HG03565 (cell line): ENCODE measurements around the gene ANXA8.
"Not testable (repeated sequence)": the region's sequence is repeated elsewhere in the genome, so short reads cannot be mapped to it uniquely, and the experiment has no call there.

ENCODE experiments used
- ATAC-seq: cut with Tn5 transposase; IDR thresholded peaks from one replicate; pipeline ENCODE4 v1.9.1; 2021; ENCODE audit warnings: mild to moderate bottlenecking, moderate library complexity; ENCODE audit not compliant: unreplicated experiment

ANXA8 gene, protein sequence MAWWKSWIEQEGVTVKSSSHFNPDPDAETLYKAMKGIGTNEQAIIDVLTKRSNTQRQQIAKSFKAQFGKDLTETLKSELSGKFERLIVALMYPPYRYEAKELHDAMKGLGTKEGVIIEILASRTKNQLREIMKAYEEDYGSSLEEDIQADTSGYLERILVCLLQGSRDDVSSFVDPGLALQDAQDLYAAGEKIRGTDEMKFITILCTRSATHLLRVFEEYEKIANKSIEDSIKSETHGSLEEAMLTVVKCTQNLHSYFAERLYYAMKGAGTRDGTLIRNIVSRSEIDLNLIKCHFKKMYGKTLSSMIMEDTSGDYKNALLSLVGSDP

DNA sequence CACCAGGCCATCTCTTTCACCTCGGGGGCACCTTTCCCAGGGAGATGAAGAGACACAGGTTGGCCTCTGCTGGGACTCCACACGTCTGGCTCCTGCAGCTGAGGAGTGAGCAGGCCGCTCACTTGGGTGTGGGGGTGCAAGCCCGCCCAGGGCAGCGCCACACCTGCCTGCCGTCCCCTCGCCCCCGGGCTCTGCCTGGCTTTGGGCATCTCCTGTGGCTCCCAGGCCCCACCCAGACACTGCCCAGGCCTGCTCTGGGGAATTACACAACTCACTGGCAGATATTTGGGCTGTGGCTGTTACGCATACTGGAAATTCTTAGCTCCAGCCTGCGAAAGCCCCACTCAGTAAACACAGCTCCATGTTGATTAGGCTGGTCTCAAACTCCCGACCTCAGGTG is at the start of gene ANXA8:
ANXA8 (minus strand) TSS at position 193 of the 400 bp plus-strand sequence; CDS start at position 11, 182 bp downstream.
- not testable (repeated sequence) for ATAC-seq

DNA sequence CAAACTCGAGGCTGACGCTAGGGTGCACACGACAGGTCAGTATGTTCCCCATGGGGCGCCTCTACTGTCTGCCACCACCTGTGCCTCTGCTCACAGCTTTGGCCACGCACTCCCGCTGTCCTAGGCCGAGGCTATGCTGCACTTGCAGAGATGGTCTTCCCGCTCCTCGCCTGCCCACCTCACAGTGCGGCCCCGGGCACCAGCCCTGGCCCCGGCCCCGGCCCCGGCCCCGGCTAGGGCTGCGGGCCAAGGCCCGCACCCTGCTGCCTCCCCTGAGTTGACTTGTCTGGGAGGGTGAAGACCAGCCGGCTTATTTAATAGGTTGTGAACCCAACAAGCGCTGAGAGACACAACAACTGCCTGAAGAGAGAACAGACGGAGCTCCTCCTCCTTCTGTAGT is 39.6 kb upstream of the ANXA8 start, which contains the start of gene AGAP9:
AGAP9 (minus strand) TSS at position 164 of the 400 bp plus-strand sequence; CDS start at position 52, 112 bp downstream.
- not testable (repeated sequence) for ATAC-seq

DNA sequence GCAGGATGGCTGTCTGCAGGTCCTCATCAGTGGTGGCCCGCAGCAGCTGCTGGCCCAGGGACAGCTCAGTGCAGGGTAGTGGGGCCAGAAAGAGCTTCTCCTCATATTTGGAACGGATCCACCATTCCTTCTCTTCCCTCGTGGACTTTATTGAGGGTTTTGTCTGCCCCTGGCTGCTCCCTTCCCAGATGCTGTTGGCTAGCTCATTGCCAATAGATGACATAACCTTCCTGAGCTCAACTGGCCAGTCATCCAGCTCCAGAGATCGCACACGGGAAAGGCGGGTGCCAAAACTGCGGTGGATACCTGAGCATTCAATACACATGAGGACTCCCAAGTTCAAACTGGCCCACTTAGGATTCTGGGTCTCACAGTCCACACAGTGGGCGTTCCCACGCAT is 18.4 kb upstream of the ANXA8 start:
- not testable (repeated sequence) for ATAC-seq

DNA sequence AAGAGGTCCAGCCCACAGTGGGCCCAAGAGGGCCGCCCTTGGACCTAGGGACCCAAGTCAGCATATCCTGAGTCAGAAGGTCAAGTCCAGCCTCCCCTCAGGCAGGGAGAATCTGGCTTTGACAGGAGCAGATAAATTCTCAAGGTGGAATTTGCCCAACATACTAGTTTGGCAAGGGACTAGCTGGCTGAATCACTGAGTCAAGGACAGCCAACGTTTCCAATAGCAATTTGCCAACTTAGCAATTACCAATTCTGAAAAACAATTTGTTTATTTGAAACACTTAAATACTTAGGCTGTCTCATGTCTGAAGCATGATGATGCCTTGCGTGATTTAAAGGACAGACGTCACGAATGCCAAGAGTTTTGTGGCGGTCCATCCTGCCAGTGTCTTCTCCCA is 10.3 kb upstream of the ANXA8 start:
- ATAC-seq: not testable (repeated sequence)

DNA sequence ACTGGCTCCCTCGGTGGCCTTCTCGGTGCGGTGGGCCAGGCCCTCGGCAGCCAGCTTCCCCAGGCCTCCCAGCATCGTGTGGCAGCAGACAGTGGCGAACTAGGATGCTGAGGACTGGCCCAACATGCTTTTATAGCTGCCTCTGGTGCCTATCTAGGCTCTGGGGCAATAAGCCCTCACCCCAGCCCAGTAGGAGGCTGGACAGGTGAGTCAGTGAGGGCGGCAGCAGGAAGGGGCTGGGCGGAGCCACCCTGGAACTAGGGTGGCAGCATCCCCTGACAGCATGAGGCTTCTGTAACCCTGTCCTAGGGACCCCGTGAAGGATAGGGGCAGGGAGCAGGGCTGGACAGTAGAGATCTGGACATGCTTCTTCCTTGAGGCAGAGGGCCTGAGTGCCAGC is 7.7 kb upstream of the ANXA8 start, which contains the start of gene FAM25G:
FAM25G (minus strand) TSS at position 101 of the 400 bp plus-strand sequence; CDS start at position 75, 26 bp downstream.
- not testable (repeated sequence) for ATAC-seq

DNA sequence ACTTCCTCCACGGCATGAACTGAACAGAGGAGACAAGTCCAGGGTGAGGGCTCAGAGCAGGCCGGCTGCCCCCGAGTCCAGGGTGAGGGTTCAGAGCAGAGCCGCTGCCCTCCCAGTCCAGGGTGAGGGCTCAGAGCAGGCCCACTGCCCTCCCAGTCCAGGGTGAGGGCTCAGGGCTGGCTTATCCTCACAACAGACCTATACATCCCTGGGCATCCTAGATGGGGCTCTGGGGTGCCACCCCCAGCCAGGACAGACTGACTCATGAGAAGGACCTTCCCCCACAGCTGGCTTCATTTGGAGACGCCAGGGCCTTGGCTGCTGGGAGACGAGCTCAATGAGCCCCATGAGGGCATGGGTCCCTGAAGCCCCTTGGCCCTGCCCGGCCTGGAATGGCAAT is 5.7 kb upstream of the ANXA8 start:
- ATAC-seq: not testable (repeated sequence)

DNA sequence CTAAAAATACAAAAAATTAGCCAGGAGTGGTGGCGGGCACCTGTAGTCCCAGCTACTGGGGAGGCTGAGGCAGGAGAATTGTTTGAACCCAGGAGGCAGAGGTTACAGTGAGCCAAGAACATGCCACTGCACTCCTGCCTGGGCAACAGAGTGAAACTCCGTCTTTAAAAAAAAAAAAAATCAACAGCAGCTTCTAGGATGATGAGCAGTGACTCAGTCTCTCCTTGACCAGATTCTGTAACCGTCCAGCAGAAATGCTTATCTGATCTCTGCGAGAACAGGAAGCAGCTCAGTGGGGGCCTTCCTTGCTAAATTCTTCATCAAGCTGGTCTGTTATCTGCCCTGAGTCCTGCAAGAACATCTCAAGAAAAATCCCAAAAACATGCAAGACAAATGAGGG is 2.0 kb upstream of the ANXA8 start:
- not testable (repeated sequence) for ATAC-seq

DNA sequence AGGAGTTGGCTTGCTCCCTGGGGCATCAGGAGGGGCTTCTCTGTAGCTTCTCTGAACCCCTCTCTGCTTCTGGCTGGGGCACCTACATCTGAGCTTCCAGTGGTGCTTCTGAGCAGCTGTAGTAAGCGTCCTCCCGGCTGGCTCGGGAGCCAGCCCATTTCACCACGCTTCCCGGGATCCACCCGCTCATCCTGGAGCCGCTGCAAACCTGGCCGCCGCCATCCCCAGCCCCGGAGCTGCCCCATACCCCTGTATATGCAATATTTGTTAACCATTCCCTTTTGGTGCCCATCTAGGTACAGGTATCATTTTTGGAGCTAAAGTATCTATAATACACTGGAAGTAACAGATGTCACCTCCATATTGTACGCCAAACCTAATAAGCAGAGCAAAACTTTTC is 871 bp upstream of the ANXA8 start:
- ATAC-seq: not testable (repeated sequence)

DNA sequence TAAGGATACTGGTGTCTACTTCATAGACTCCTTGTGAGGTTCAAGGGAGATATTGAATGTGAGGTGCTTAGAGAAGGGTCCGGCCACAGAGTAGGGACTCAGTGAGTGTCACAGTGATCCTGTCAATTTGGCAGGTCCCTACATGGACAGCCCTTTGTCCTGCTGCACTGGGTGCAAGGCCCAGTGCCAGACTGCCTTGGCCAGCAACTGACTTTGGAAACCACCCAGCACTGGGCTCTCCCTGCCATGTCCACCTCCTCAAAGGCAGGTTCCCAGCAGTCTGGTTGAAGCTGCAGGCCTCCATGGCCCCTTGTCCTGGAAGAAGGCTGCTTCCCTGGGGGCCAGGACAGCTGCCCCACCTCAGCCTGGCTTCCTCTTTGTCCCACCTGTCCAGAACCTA is 1.5 kb downstream of the ANXA8 start:
- not testable (repeated sequence) for ATAC-seq

DNA sequence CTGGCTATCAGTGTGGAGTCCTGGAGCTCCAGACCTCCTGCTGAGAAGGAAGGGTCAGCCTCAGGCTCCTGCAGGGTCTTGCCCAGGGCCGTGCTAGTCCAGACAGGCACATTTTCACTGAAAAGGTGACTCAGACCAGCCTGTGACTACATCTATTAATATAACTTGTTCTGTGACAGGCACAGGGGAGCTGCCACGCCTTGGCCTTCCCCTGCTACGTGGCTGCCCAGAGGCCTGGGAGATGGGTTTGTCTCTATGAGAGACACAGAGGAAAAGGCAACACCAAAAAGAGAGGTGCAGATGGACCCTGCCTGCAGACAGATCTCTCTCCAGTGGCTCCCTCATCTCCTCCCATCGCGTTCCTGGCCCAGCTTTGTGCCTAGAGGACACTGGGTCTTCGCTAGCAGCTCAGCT is 2.1 kb downstream of the ANXA8 start:
- not testable (repeated sequence) for ATAC-seq

DNA sequence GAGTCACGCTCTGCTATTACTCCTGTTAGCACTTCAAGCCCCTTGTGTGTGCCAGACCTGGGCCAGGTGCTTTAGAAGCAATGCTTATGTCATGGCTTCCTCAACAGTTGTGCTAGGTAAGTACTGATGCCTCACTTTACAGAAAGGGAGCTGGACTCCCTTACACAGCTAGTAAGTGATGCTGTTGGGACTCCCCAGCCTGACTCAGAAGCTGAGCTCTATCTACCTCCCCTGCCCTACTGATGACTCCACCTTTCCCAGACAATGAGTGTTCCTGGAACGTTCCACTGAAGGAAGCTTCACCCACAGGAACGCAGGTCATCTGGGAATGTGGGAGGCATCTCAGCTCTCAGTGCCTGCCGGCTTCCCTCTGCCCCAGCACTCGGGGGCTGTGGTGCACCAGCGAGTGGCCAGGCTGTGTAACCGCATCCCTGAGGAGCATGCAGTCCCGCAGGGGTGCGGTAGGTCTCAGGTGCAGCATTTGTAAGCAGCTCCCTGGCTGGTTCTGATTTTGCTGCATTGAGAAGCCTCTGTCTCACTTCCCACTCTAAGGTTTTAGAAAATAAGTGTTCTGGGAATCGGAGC is 2.6 kb downstream of the ANXA8 start:
- not testable (repeated sequence) for ATAC-seq

DNA sequence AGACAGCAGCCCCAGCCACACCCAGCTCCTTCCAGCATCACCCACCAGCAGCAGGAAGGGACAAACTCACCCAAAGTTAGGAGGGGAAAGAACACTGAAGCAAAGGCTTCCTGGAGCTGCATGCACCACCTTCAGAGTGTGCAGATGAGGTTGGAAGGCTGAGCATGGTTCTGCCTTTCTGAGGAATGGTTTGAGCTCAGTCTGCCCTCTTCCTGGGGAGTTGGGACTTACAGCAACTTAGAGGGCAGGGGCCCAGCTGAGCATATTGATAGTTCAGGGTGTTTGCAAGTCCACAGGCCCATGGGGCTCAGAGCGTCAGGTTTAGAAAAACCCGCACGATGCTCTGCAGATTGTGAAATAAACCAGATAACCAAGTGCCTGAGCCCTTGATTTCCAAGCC is 3.8 kb downstream of the ANXA8 start:
- not testable (repeated sequence) for ATAC-seq

DNA sequence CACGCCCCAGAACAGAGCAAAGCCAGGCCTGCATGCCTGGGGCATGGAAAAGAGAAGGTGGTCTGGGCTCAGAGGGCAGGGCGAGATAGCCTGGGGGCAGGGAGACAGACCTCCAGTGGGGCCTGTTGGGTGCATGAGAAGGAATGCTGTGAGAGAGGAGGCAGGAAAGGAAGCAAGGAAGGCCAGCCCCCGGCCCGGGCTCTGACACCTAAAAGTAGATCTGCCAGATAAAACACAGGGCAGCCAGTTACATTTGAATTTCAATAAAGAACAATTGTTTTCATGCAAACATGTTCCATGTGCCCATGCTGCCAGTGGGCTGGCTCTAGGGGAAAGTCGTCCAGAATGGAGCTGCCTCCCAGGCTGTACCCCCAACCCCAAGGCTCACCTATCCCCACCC is 5.8 kb downstream of the ANXA8 start:
- ATAC-seq: not testable (repeated sequence)

DNA sequence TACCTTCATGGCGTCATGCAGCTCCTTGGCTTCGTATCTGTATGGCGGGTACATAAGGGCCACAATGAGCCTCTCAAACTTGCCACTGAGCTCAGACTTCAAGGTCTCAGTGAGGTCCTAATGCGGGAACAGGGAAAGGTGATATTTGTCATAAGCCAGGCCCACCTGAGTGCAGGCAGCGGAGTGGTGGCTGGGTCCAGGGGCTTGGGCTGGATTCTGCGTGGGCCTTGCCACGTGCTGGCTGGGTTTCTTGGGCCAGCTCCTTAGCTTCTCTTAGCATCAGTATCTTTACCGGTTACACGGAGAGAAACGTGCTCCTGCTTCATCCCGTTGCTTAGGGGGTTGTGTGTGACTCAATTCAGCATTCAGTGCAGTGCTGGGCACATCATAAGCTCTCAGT is 6.8 kb downstream of the ANXA8 start:
- ATAC-seq: not testable (repeated sequence)

DNA sequence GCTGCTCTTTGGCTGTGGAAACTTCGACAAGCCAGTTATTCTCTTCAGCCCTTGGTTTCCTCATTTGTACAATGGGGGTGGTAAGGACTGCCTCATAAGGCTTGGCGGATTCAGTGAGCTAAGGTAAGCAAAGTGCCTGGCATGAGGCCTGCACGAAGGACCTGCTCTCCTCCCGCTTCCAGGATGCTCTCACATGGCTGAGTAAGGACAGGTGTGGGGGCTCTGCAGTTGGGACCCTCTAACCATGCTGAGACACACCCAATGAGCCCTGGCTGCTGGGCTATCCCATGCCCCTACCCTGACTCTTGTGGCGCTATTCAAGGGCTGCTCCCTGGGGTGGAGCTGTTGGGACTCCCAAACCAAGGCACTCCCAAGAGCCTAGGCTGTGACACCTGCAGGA is 8.8 kb downstream of the ANXA8 start:
- ATAC-seq: not testable (repeated sequence)

DNA sequence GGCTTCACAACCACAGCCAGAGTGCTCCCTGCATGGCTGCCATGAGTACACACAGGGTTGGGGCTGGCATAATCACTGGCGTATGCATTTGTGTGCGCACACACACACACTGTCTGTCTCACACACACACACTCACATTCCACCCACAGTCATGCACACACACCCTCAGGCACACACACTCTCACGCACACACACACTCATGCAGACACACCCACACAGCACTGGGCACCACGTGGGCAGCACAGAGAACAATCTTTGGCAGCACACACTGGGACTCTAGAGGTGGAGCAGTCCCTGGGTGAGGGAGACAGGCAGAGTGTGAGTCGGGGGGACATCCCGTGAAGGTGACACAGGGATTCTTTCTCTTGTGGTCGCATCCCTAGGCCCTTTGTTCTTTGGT is 10.4 kb downstream of the ANXA8 start:
- ATAC-seq: not testable (repeated sequence)

DNA sequence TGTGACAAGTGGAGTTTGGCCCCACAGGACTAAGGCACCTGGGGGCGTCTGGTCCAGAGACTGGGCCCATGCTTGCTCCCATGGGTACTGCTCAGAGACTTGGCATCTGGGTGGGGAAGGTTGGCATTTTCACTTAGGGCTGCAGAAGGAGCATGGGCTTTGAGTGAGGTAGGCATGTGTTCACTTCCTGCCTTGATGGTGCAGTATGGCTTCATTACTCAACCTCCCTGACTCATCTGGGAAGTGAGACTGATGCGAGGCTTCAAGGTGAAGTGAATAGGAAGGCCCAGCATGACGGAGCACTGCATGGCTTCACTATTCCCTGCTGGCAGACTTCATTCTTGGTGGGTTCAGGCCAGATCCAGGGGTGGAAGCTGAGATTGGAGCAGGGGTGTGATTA is 11.3 kb downstream of the ANXA8 start:
- ATAC-seq: peak; percentile 78

DNA sequence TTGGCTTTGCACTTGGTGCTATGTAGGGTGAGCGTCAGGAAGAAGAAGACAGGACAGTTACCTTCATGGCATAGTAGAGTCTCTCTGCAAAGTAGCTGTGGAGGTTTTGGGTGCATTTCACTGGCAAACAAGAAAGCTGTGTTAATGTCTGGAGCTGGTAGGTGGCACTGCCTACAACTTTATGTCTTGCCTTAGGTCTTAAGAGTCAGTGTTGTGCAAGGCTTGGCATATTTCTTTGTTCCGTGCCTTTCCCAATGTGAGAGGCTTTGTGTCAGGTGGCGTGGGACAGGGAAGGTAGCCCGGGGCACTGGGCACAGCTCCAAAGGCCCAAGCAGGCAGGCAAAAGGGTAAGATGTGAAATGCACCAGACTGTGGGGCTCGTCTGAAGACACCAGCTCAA is 11.8 kb downstream of the ANXA8 start:
- ATAC-seq: not testable (repeated sequence)

DNA sequence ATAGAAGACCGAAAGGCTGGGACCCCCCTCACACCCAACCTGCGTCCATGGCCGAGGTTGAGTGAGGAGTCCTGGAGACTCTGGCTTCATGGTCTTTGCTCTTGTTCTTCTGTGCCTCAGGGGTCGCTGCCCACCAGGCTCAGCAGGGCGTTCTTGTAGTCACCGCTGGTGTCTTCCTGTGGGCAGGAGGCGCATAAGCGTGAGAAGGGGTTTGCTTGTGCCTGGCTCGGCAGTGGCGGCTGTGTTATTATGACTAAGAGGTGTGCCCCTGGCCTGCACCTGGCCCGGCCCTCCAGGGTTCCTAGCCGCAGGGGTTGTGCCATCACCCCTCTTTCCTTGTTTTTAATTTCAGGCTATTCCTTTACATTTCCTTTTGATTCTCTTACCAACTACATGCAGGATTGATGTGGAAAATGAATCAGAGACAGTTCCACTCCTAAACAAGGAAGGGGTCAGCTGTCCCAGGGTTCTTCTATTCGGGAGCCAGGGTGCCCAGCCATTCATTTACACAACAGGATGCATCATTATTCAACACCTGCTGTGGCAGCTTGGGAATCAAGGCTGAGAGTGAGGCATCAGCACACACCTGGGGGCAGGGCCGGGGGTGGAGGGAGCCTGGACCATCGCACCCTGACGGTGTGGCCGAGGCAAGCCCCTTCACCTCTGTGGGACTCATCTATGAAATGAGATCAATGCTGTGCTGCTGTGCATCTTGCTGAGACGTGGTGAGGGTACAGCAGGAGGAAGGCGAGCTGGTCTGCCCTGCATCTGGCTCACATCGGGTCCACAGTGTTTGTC is 15.0 kb downstream of the ANXA8 start:
- not testable (repeated sequence) for ATAC-seq

DNA sequence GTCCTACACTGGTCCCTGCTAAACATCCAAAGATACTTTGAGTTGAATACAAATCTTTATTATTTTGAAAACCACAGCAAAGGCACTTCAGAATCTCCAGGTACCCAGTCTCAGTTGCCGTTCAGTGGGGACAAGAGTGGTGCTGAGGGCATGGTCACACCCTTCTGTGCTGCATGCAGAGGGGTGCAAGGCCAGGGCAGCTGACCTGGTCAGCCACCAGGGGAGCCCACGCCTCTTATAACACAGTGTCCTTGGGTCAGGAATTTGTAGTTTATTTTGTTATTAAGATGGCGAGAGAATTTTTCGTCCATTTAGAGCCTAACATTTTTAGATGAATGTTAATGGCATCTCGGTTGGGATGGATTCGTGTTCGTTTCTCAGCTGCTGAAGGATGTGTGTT is 16.0 kb downstream of the ANXA8 start:
- not testable (repeated sequence) for ATAC-seq

DNA sequence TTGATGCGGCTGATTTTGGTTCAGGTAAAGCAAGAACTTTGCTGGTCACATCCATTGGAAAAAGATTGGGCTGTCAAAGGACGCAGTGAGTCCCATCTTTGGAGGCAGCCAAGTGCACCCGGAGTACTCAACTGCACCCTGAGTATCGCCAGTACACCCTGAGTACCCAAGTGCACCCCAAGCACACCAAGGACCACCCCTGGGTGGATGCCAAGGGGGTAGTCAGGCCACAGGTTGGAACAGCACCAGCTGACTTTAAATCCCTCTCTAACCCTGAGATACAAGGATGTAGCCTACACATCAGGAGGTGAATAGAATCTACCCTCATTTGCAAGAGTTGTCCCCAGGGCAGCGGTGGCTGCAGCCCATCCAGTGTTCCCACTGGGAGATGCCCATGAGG is 16.5 kb downstream of the ANXA8 start:
- not testable (repeated sequence) for ATAC-seq
